Measurements from ENCODE around the gene SELENOS. TPM values are rescaled to one million over a fixed set of nuclear protein-coding genes. Genes with fewer than 3 reads are reported as not detected.

The SELENOS gene
- total and polyA plus RNA-seq, 9 of the 15 experiments (the other 6 are each of a cell fraction or from before 2014, with no cell fraction given): 24.9 to 57.4 (median 47.9) TPM

DNA sequence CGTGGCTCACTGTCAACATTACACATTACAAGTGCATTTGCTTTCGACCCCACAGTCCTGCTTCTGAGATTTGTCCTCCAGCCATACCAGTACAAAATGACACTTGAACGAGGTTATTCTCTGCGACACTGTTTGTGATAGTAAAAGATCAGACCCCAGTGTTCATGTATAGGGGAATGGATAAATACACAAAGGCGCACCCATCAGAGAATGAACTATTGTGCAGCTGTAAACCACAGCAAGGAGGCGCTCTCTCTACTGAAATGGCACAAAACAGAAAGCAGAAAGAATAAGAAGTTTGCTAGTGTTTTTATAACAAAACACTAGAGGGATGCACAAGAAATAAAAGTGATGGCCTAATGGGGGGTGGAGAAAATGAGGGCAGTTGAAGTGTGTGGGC is 20.5 kb downstream of the SELENOS start:
- WGBS (ENCODE audit: insufficient coverage, low coverage, missing lambda C conversion rate): 72% methylated on average over 5 of the region's 6 CpGs
- intact Hi-C loops (cut with micrococcal nuclease) (loop anchor here (5.0 to 10.0 kb wide), 2 partner anchors 339 to 632 kb away; partner anchors contain the start of gene LRRK1), in situ Hi-C loops (cut with MboI) (loop anchor here (5.0 to 25.0 kb wide), 4 partner anchors 169 to 619 kb away; partner anchors contain the start of gene LRRK1)
- H3K4me1 ChIP-seq (replicated peaks in 1 of 2; ENCODE audit: control insufficient read depth in 2 of 2, insufficient read depth in 2 of 2, low read length in 2 of 2): peaks cover 12 to 18% of the 10 kb centered on the region in 2 experiments
- DNase-seq (ENCODE audit: extremely low read depth in 1 of 4, low spot score in 3 of 4): no peak
- no peak overlapping the region for H3K9ac ChIP-seq (ENCODE audit: insufficient read depth in 1 of 2, low read depth in 2 of 2, low read length in 2 of 2)
- no peak for ATAC-seq
- peaks cover 5% of the 10 kb centered on the region; the same call in 1 of the 2 replicates for H4K20me1 ChIP-seq (replicated peaks; ENCODE audit: control insufficient read depth, insufficient read depth, low read length)
- no peak overlapping the region for H2AFZ ChIP-seq (ENCODE audit: low read depth, low read length)
- H3K36me3 ChIP-seq (ENCODE audit: control insufficient read depth, insufficient read depth, low read length): no peaks in the 10 kb centered on the region
- H3K27me3 ChIP-seq (ENCODE audit: control insufficient read depth in 2 of 2, insufficient read depth in 2 of 2, low read length in 2 of 2): peaks cover 0 to 3% of the 10 kb centered on the region in 2 experiments; a peak in 1 of 5 replicates
- H3K9me1 ChIP-seq (ENCODE audit: control insufficient read depth, insufficient read depth, low read length): no peaks in the 10 kb centered on the region
- FAIRE-seq: no peak
- no TSS peak for BruUV-seq (replicated peaks)
- H3K27ac ChIP-seq (ENCODE audit: extremely low read depth, low read depth, low read length): no peak overlapping the region
- ChIA-PET CTCF (ENCODE audit: low intra/inter-chr PET ratio) (interaction anchor here (3.9 to 5.1 kb wide), 2 partner anchors 168 to 240 kb away, joined by 29 to 47 read pairs; no protein-coding TSS in a partner anchor), POLR2A (no interaction called here)
- no peaks in the 10 kb centered on the region for H3K79me2 ChIP-seq (ENCODE audit: control insufficient read depth, insufficient read depth, low read length)
- TF ChIP-seq, protein P1, sequence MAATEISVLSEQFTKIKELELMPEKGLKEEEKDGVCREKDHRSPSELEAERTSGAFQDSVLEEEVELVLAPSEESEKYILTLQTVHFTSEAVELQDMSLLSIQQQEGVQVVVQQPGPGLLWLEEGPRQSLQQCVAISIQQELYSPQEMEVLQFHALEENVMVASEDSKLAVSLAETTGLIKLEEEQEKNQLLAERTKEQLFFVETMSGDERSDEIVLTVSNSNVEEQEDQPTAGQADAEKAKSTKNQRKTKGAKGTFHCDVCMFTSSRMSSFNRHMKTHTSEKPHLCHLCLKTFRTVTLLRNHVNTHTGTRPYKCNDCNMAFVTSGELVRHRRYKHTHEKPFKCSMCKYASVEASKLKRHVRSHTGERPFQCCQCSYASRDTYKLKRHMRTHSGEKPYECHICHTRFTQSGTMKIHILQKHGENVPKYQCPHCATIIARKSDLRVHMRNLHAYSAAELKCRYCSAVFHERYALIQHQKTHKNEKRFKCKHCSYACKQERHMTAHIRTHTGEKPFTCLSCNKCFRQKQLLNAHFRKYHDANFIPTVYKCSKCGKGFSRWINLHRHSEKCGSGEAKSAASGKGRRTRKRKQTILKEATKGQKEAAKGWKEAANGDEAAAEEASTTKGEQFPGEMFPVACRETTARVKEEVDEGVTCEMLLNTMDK (IDR thresholded peaks at IDR 0.05; ENCODE audit: borderline replicate concordance, insufficient read depth, low read depth, low read length, poor library complexity, severe bottlenecking): peak; percentile 16
- TF ChIP-seq RAD21 (CRISPR knock-in tag; conservative IDR thresholded peaks at IDR 0.05 in 1 of 2, IDR thresholded peaks at IDR 0.05 in 1 of 2) (peak in 1 of 2 experiments; percentile 30; a peak in 1 of 4 replicates), BMI1 (IDR thresholded peaks at IDR 0.05; ENCODE audit: low read length) (no peak)
- TF ChIP-seq, protein P2, sequence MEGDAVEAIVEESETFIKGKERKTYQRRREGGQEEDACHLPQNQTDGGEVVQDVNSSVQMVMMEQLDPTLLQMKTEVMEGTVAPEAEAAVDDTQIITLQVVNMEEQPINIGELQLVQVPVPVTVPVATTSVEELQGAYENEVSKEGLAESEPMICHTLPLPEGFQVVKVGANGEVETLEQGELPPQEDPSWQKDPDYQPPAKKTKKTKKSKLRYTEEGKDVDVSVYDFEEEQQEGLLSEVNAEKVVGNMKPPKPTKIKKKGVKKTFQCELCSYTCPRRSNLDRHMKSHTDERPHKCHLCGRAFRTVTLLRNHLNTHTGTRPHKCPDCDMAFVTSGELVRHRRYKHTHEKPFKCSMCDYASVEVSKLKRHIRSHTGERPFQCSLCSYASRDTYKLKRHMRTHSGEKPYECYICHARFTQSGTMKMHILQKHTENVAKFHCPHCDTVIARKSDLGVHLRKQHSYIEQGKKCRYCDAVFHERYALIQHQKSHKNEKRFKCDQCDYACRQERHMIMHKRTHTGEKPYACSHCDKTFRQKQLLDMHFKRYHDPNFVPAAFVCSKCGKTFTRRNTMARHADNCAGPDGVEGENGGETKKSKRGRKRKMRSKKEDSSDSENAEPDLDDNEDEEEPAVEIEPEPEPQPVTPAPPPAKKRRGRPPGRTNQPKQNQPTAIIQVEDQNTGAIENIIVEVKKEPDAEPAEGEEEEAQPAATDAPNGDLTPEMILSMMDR (IDR thresholded peaks at IDR 0.05 in 2 of 3, conservative IDR thresholded peaks at IDR 0.05 in 1 of 3; ENCODE audit: insufficient read depth in 2 of 3, low read depth in 1 of 3, low read length in 3 of 3): peak; percentile 41 to 51 (median 50); a peak in 4 of 6 replicates
- no peak overlapping the region for H3K4me2 ChIP-seq (ENCODE audit: insufficient read depth, low read length)
- no peak overlapping the region for H3K4me3 ChIP-seq
- H3K9me3 ChIP-seq (replicated peaks; ENCODE audit: control insufficient read depth, insufficient read depth, low read depth, low read length): no peaks in the 10 kb centered on the region

Measured in K562 (cell line).